ENCODE results near the gene SSTR5. TPM values are rescaled to one million over a fixed set of nuclear protein-coding genes. Genes with fewer than 3 reads are reported as not detected.

The SSTR5 gene
- total RNA-seq, 4 donors from 2014 or later = 1.5 TPM; not detected in 3

DNA sequence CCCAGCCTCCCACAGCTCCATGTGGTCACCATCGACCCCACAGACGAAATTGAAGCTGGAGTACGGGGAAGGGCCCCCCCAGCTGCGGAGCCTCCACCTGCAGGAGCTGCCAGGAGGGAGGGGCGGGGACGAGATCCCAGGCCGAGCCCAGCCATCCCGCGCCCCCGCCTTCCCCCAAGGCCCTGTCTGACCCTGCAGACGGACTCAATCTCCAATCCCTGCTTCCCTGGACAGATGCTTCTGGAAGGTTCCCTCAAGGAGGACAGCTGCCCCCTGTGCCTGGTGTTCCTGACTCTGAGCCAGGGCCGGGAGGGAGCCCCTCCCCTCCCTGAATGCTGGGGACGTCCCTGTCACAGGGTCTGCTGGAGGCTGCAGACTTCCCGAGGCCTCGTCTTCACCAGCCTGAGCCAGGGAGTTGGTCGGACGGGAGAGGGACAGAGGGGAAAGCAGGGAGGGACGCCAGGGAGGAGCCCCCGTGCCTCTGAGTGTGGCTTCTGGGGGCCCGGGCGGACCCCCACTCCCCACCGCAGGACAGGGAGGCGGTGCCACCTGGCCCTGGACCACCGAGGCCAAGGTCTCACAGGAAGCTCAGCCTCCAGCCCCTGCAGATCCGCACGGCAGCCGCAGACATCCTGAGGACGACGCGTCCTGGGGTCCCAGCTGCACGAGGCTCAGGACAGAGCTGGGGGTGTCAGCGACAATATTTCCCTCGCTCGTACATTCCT is 44.8 kb downstream of the SSTR5 start:
- Histone ChIP-seq H3K4me1 (no peaks in the 10 kb centered on the region), H3K36me3 (no peaks in the 10 kb centered on the region), H3K27me3 (peaks cover 92% of the 10 kb centered on the region), H3K27ac (no peak overlapping the region), H3K4me3 (no peak overlapping the region), H3K9me3 (no peaks in the 10 kb centered on the region)
- 33% methylated on average over 3 of the region's 34 CpGs for WGBS
- DNase-seq (ENCODE audit: low spot score in 2 of 2) = no peak
- no peak for TF ChIP-seq POLR2A (IDR thresholded peaks at IDR 0.05)
- TF ChIP-seq EP300 (IDR thresholded peaks at IDR 0.05) = no peak
- no peak for TF ChIP-seq POLR2AphosphoS5 (IDR thresholded peaks at IDR 0.05)
- no peak for TF ChIP-seq CTCF (IDR thresholded peaks at IDR 0.05)

GRCh38 chr16:1117926-1118325 is 45.4 kb downstream of the SSTR5 start:
- 100% methylated on average over 1 of the region's 19 CpGs for WGBS
- Histone ChIP-seq H3K4me3 (no peak overlapping the region), H3K36me3 (no peaks in the 10 kb centered on the region), H3K9me3 (no peaks in the 10 kb centered on the region), H3K27me3 (peaks cover 89% of the 10 kb centered on the region), H3K27ac (no peak overlapping the region), H3K4me1 (no peaks in the 10 kb centered on the region)
- no peak for DNase-seq (ENCODE audit: low spot score in 2 of 2)
- no peak for TF ChIP-seq POLR2A (IDR thresholded peaks at IDR 0.05)
- no peak for TF ChIP-seq EP300 (IDR thresholded peaks at IDR 0.05)
- no peak for TF ChIP-seq POLR2AphosphoS5 (IDR thresholded peaks at IDR 0.05)
- TF ChIP-seq CTCF (IDR thresholded peaks at IDR 0.05) = no peak

GRCh38 chr16:1119129-1119528 is 46.6 kb downstream of the SSTR5 start:
- Histone ChIP-seq H3K36me3 (no peaks in the 10 kb centered on the region), H3K27ac (no peak overlapping the region), H3K27me3 (peaks cover 91% of the 10 kb centered on the region), H3K4me1 (no peaks in the 10 kb centered on the region), H3K4me3 (no peak overlapping the region), H3K9me3 (no peaks in the 10 kb centered on the region)
- DNase-seq (ENCODE audit: low spot score in 2 of 2) = no peak
- TF ChIP-seq EP300 (IDR thresholded peaks at IDR 0.05) (no peak), POLR2A (IDR thresholded peaks at IDR 0.05) (no peak), CTCF (IDR thresholded peaks at IDR 0.05) (no peak), POLR2AphosphoS5 (IDR thresholded peaks at IDR 0.05) (no peak)
- 45% methylated on average over 2 of the region's 19 CpGs for WGBS

DNA sequence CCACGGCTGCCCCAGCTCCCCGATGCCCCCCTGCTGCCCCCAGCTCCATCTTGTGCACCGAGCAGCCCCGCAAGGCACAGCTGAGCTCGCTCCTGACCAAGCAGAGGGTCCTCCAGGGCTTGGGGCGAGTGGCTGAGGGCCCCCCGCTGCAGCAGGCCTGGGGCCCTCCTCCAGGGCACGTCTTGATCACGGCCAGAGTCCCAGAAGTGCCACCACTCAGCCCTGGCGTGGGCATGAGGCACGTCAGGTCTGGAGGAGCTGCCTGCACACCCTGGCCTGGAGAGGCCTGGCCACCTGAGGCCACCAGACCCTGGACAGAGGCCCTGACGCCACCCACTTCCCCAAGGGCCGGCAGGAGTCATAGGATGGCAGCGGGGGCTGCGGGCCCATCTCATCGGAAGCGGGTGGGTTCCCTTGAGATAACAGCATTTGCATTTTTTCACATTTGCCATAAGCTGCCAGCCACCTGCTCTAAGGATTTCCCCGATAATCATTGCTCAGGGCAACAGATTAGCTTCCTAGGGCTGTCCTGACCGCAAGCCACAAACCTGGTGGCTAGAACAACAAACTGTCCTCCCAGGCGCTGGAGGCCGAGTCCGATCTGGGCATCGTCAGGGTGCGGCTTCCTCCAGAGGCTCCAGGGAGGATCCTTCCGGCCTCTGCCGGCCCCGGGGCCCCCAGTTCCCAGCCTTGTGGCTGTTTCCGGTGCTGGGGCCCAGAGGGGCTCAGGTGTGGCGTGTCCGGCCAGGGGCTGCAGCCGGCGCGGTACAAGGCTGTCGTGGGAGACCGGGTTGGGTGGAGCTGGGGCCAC is 47.4 kb downstream of the SSTR5 start:
- 61% methylated on average over 11 of the region's 35 CpGs for WGBS
- Histone ChIP-seq H3K27ac (no peak overlapping the region), H3K27me3 (peaks cover 91% of the 10 kb centered on the region), H3K4me3 (no peak overlapping the region), H3K36me3 (no peaks in the 10 kb centered on the region), H3K4me1 (no peaks in the 10 kb centered on the region), H3K9me3 (no peaks in the 10 kb centered on the region)
- no peak for DNase-seq (ENCODE audit: low spot score in 2 of 2)
- TF ChIP-seq EP300 (IDR thresholded peaks at IDR 0.05) (no peak), POLR2AphosphoS5 (IDR thresholded peaks at IDR 0.05) (no peak), POLR2A (IDR thresholded peaks at IDR 0.05) (no peak), CTCF (IDR thresholded peaks at IDR 0.05) (no peak)

DNA sequence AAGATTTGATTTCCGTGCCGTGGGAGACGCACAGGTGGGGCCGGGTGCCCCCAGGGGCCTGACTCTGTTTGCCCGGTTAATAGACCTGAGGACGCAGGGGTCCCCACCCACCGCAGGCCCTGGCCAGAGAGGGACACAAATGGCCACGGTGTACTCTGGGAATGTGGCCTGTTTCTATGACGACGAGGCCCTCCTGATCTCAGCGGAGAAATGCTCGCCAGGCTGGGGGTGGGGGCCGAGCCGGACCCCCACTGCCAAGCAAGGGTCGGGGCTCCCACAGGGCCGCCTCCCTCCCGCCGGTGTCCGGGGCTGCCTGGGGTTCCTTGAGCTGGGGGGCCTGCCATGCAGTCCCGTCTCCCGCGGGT is 48.0 kb downstream of the SSTR5 start:
- Histone ChIP-seq H3K27me3 (peaks cover 91% of the 10 kb centered on the region), H3K36me3 (no peaks in the 10 kb centered on the region), H3K4me3 (no peak overlapping the region), H3K9me3 (no peaks in the 10 kb centered on the region), H3K4me1 (no peaks in the 10 kb centered on the region), H3K27ac (no peak overlapping the region)
- DNase-seq (ENCODE audit: low spot score in 2 of 2) = no peak
- WGBS = no CpG with 5 or more reads among the region's 22 CpGs
- TF ChIP-seq POLR2A (IDR thresholded peaks at IDR 0.05) (no peak), EP300 (IDR thresholded peaks at IDR 0.05) (no peak), CTCF (IDR thresholded peaks at IDR 0.05) (no peak), POLR2AphosphoS5 (IDR thresholded peaks at IDR 0.05) (no peak)
